HG03025 (cell line): Measurements from ENCODE around the gene SYT17.

Source experiments
- ATAC-seq: cut with Tn5 transposase; IDR thresholded peaks from one replicate; pipeline ENCODE4 v1.9.1; 2021; ENCODE audit warnings: mild to moderate bottlenecking, moderate library complexity; ENCODE audit not compliant: unreplicated experiment, low FRiP score

The SYT17 gene

GRCh38 chr16:19241512-19241911 is 73.5 kb downstream of the SYT17 start:
- no peak for ATAC-seq

GRCh38 chr16:19242186-19242585 is 74.1 kb downstream of the SYT17 start:
- no peak for ATAC-seq

- no peak for ATAC-seq
Measured at GRCh38 chr16:19242987-19243575, 75.0 kb downstream of the SYT17 start.

GRCh38 chr16:19245326-19245925 is 77.4 kb downstream of the SYT17 start:
- no peak for ATAC-seq

- no peak for ATAC-seq
Measured at GRCh38 chr16:19252904-19253303, 84.9 kb downstream of the SYT17 start.

GRCh38 chr16:19254611-19255010 is 86.6 kb downstream of the SYT17 start:
- no peak for ATAC-seq

GRCh38 chr16:19264123-19264673 is 96.2 kb downstream of the SYT17 start:
- no peak for ATAC-seq

- no peak for ATAC-seq
Measured at GRCh38 chr16:19265380-19265930, 97.4 kb downstream of the SYT17 start.

GRCh38 chr16:19266774-19267173 is 98.7 kb downstream of the SYT17 start:
- ATAC-seq, result no peak

- ATAC-seq, result no peak
Measured at GRCh38 chr16:19269098-19269497, 101.1 kb downstream of the SYT17 start.

GRCh38 chr16:19274165-19274797 is 106.2 kb downstream of the SYT17 start:
- no peak for ATAC-seq

- no peak for ATAC-seq
Measured at GRCh38 chr16:19278403-19278802, 110.4 kb downstream of the SYT17 start.

GRCh38 chr16:19281246-19281645 is 113.2 kb downstream of the SYT17 start:
- ATAC-seq, result no peak

- ATAC-seq, result no peak
Measured at GRCh38 chr16:19282101-19282500, 114.1 kb downstream of the SYT17 start.

GRCh38 chr16:19283637-19284036 is 115.6 kb downstream of the SYT17 start:
- ATAC-seq, result no peak

- ATAC-seq, result no peak
Measured at GRCh38 chr16:19284207-19284606, 116.2 kb downstream of the SYT17 start.

GRCh38 chr16:19285431-19285830 is 117.4 kb downstream of the SYT17 start, which contains the start of gene CLEC19A:
Gene CLEC19A (plus strand): TSS chr16:19285731. CDS start chr16:19285852, 121 bp downstream.
- ATAC-seq, result no peak

GRCh38 chr16:19286827-19287226 is 118.8 kb downstream of the SYT17 start:
- no peak for ATAC-seq

- no peak for ATAC-seq
Measured at GRCh38 chr16:19287241-19287640, 119.2 kb downstream of the SYT17 start.

GRCh38 chr16:19288872-19289799 is 121.1 kb downstream of the SYT17 start:
- no peak for ATAC-seq
